Spleen (tissue), 11 donors: ENCODE measurements around the gene MAPK10. TPM values are rescaled to one million over a fixed set of nuclear protein-coding genes. Genes with fewer than 3 reads are reported as not detected.

Experiments
- DNase-seq: peaks from one replicate; pipeline ENCODE4 v3.0.0-alpha.2; 2020
- H3K27ac ChIP-seq, 8 donors: fragments of 200-600 bp; sonication (generic) in 7 of 8; 1 replicate in 4 of 8; 2 replicates in 4 of 8; pipeline versions ENCODE4 v1.5.0 to v1.8.0; 2016 to 2021; ENCODE audit warnings: inconsistent platforms in 4 of 8, mild to moderate bottlenecking in 4 of 8, moderate library complexity in 1 of 8
- H3K27me3 ChIP-seq, 7 donors: fragments of 200-600 bp; sonication (generic) in 6 of 7; replicated peaks in 1 of 7; 1 replicate in 4 of 7; 2 replicates in 3 of 7; pipeline versions ENCODE4 v1.5.0 to v1.8.0; 2016 to 2021; ENCODE audit warnings: inconsistent platforms in 3 of 7, mild to moderate bottlenecking in 1 of 7
- H3K36me3 ChIP-seq, 6 donors: fragments of 200-600 bp; sonication (generic) in 5 of 6; 1 replicate in 4 of 6; 2 replicates in 2 of 6; pipeline versions ENCODE4 v1.5.0 to v1.8.0; 2016 to 2021; ENCODE audit warnings: inconsistent platforms in 2 of 6
- H3K4me1 ChIP-seq, 6 donors: fragments of 200-600 bp; sonication (generic) in 5 of 6; 1 replicate in 3 of 6; 2 replicates in 3 of 6; pipeline versions ENCODE4 v1.5.0 to v1.8.0; 2016 to 2021; ENCODE audit warnings: inconsistent platforms in 3 of 6
- H3K4me3 ChIP-seq, 8 donors: fragments of 200-600 bp; sonication (generic) in 7 of 8; 1 replicate in 4 of 8; 2 replicates in 4 of 8; pipeline versions ENCODE4 v1.5.0 to v1.8.0; 2016 to 2021; ENCODE audit warnings: inconsistent platforms in 4 of 8, mild to moderate bottlenecking in 4 of 8, moderate library complexity in 2 of 8
- H3K9me3 ChIP-seq, 8 donors: fragments of 200-600 bp; sonication (generic) in 7 of 8; 1 replicate in 4 of 8; 2 replicates in 4 of 8; pipeline versions ENCODE4 v1.5.0 to v1.8.0; 2016 to 2021; ENCODE audit warnings: inconsistent platforms in 4 of 8
- CTCF ChIP-seq, 11 experiments: fragments of 200-600 bp in 7 of 11; fragments of 450-650 bp in 4 of 11; sonication (generic) in 4 of 11; IDR thresholded peaks in 8 of 11; conservative IDR thresholded peaks in 3 of 11; 1 replicate in 7 of 11; 2 replicates in 4 of 11; pipeline versions ENCODE4 v1.4.0 to v1.8.0; 2016 to 2021; ENCODE audit warnings: antibody characterized with exemption in 11 of 11, inconsistent platforms in 4 of 11, mild to moderate bottlenecking in 1 of 11
- POLR2A ChIP-seq, 3 donors: fragments of 450-650 bp; IDR thresholded peaks; one replicate each; pipeline ENCODE4 v1.5.1; 2017; ENCODE audit warnings: antibody characterized with exemption in 3 of 3, mild to moderate bottlenecking in 1 of 3
- POLR2AphosphoS5 ChIP-seq, 3 donors: sonication (generic); formaldehyde crosslinking; IDR thresholded peaks; one replicate each; pipeline ENCODE4 v1.5.1; 2017; ENCODE audit warnings: antibody characterized with exemption in 3 of 3
- WGBS, 5 donors: extraction: QIAGEN DNeasy Blood & Tissue Kit in 3 of 5; methylation state at CpG; one replicate each; pipeline versions ENCODE4 v1.1.5 to v1.1.7; 2013 to 2018; 5-methylcytosine and 5-hydroxymethylcytosine counted together
- intact Hi-C: fragments of 100-400 bp; cut with DNase I; formaldehyde crosslinking; loops from one replicate; pipeline ENCODE4 v1.15.0; 2023; ENCODE audit warnings: low total_unique reads
- polyA plus RNA-seq, 3 donors: library from polyadenylated mRNA; stranded (reverse); fragments of 200-250 nt; gene quantifications; one replicate each; pipeline ENCODE4 v1.2.1, GENCODE V29; 2013
- total RNA-seq, 7 donors: library from RNA; depleted of rRNA in 3 of 7; stranded (reverse); fragments of >200 nt in 3 of 7; fragmentation: NEBNext Ultra II Directional in 4 of 7; extraction: Animal tissue kit (Norgen Biotek cat#: 25700) in 4 of 7; gene quantifications; one replicate each; pipeline versions ENCODE4 v1.1.0 to v1.2.1, GENCODE V29; 2016 to 2021
- donor health status: healthy with polysubstance abuse.
- donor health status: DM: no; HTN: no; CAD: no; lungs with moderate emphysema.
- donor health status: DM: no; HTN: no; CAD: no.
- donor health status: Bipolar disorder and iron deficiency.
- donor health status: healthy.
- donor health status: DM: no; HTN: no; CAD: no.
- donor health status: DM: yes; HTN: yes; CAD: no.

The MAPK10 gene
- total and polyA plus RNA-seq, 10 donors = 3.0 to 40.6 (median 15.2) TPM

- no peaks in the 10 kb centered on the region for H3K4me1 ChIP-seq
- DNase-seq = no peak
- intact Hi-C loops = no loop called here
- 85 to 96% (median 93%) methylated on average over 1 of the region's 1 CpG for WGBS, 5 donors
- no peaks in the 10 kb centered on the region for H3K9me3 ChIP-seq
- no peaks in the 10 kb centered on the region for H3K27me3 ChIP-seq
- H3K27ac ChIP-seq = no peak overlapping the region
- H3K4me3 ChIP-seq = no peak overlapping the region
- no peak for TF ChIP-seq CTCF (IDR thresholded peaks at IDR 0.05 in 8 of 11, conservative IDR thresholded peaks at IDR 0.05 in 3 of 11)
- TF ChIP-seq POLR2A (IDR thresholded peaks at IDR 0.05) = no peak
- no peak for TF ChIP-seq POLR2AphosphoS5 (IDR thresholded peaks at IDR 0.05)
- no peaks in the 10 kb centered on the region for H3K36me3 ChIP-seq
Observed at GRCh38 chr4:86050496-86050895, 309.4 kb downstream of the MAPK10 start.

- TF ChIP-seq CTCF (IDR thresholded peaks at IDR 0.05 in 8 of 11, conservative IDR thresholded peaks at IDR 0.05 in 3 of 11) = no peak
- TF ChIP-seq POLR2AphosphoS5 (IDR thresholded peaks at IDR 0.05) = no peak
- TF ChIP-seq POLR2A (IDR thresholded peaks at IDR 0.05) = no peak
- no peak overlapping the region for H3K27ac ChIP-seq
- WGBS, 5 donors = 75 to 90% (median 81%) methylated on average over 1 of the region's 1 CpG
- no peaks in the 10 kb centered on the region for H3K36me3 ChIP-seq
- H3K4me3 ChIP-seq = no peak overlapping the region
- H3K27me3 ChIP-seq = no peaks in the 10 kb centered on the region
- intact Hi-C loops = loop anchor here (5.0 to 10.0 kb wide), 2 partner anchors 904 to 966 kb away; no protein-coding TSS in a partner anchor
- H3K9me3 ChIP-seq = no peaks in the 10 kb centered on the region
- no peak for DNase-seq
- H3K4me1 ChIP-seq = peaks cover 0 to 9% (median 4%) of the 10 kb centered on the region in 6 donors
Observed at GRCh38 chr4:86048426-86048825, 311.4 kb downstream of the MAPK10 start.

- no peaks in the 10 kb centered on the region for H3K9me3 ChIP-seq
- peaks cover 0 to 9% (median 4%) of the 10 kb centered on the region in 6 donors for H3K4me1 ChIP-seq
- H3K27me3 ChIP-seq = no peaks in the 10 kb centered on the region
- 68 to 84% (median 71%) methylated on average over 3 of the region's 3 CpGs for WGBS, 5 donors
- no peak overlapping the region for H3K27ac ChIP-seq
- intact Hi-C loops = loop anchor here (10.0 kb wide), 1 partner anchor 900 kb away; no protein-coding TSS in a partner anchor
- DNase-seq = no peak
- no peaks in the 10 kb centered on the region for H3K36me3 ChIP-seq
- TF ChIP-seq POLR2AphosphoS5 (IDR thresholded peaks at IDR 0.05) (no peak), POLR2A (IDR thresholded peaks at IDR 0.05) (no peak), CTCF (IDR thresholded peaks at IDR 0.05 in 8 of 11, conservative IDR thresholded peaks at IDR 0.05 in 3 of 11) (no peak)
- H3K4me3 ChIP-seq = no peak overlapping the region
Observed at GRCh38 chr4:86044593-86044985, 315.3 kb downstream of the MAPK10 start.

- intact Hi-C loops = loop anchor here (10.0 kb wide), 1 partner anchor 899 kb away; no protein-coding TSS in a partner anchor
- 20 to 27% (median 21%) methylated on average over 8 of the region's 8 CpGs for WGBS, 5 donors
- H3K36me3 ChIP-seq = no peaks in the 10 kb centered on the region
- H3K27ac ChIP-seq = no peak overlapping the region
- H3K9me3 ChIP-seq = no peaks in the 10 kb centered on the region
- DNase-seq = no peak
- no peak overlapping the region for H3K4me3 ChIP-seq
- H3K4me1 ChIP-seq = peaks cover 0 to 9% (median 4%) of the 10 kb centered on the region in 6 donors
- H3K27me3 ChIP-seq = no peaks in the 10 kb centered on the region
- peak in 10 of 11 experiments; percentile 26 to 71 (median 57) for TF ChIP-seq CTCF (IDR thresholded peaks at IDR 0.05 in 8 of 11, conservative IDR thresholded peaks at IDR 0.05 in 3 of 11)
- no peak for TF ChIP-seq POLR2AphosphoS5 (IDR thresholded peaks at IDR 0.05)
- TF ChIP-seq POLR2A (IDR thresholded peaks at IDR 0.05) = no peak
Observed at GRCh38 chr4:86043755-86044592, 315.9 kb downstream of the MAPK10 start.
